GM21360 (cell line): ENCODE results near the gene SNX24.
"Not testable (repeated sequence)": the region's sequence is repeated elsewhere in the genome, so short reads cannot be mapped to it uniquely, and the experiment has no call there.

Source experiments
- ATAC-seq: cut with Tn5 transposase; IDR thresholded peaks from one replicate; pipeline ENCODE4 v1.9.1; 2021; ENCODE audit warnings: mild to moderate bottlenecking, moderate library complexity; ENCODE audit not compliant: unreplicated experiment

Gene SNX24

DNA sequence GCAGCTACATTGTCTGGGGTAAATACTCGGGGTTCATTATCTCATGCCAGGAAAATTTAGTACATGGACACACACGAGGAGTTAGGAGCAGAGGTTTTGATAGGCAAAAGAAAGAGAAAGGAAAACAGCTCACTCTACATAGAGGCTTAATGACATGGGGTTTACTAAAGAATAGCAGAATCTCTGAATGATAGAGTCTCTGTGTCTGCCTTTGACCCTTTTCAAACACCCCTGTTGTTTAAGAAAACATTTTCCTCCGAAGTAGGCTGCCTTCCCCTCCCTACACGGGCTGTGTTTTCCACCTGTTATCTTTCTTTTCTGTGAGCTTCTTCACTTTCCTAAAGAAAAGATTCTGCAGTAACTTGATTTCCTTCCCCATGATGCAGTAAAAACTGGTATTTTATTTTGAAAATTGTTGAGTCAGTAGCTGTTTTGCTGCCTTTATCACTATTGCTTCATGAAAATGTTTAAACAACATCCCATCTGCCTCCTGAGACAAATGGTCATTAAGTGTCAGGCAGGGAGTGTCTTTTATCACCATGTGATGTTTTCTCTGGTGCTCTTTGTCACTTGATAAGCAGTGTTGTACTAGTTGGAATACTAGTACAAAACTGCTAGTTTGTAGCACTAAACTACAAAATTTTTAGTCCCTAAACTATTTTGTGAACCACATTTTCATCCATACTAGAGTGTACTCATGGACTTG is 114.5 kb downstream of the SNX24 start:
- no peak for ATAC-seq

DNA sequence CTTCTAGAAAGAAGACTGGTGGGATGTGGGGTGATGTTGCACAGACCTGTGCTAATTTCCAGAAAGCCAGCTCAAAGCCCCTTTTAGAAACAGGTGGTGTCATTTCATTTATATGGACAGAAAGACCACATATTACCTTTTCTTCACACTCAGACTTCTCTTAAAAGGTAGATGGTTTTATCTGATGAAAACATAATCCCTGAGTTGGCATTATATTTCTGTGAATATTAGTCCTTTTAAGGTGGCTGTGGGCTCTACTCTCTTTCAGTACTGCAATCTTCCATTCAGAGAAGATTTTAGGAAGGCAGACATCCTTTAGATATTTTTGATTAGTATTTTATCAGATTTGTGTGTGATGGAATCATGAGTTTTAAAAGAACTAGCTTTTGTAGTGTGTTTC is 117.9 kb downstream of the SNX24 start:
- no peak for ATAC-seq

DNA sequence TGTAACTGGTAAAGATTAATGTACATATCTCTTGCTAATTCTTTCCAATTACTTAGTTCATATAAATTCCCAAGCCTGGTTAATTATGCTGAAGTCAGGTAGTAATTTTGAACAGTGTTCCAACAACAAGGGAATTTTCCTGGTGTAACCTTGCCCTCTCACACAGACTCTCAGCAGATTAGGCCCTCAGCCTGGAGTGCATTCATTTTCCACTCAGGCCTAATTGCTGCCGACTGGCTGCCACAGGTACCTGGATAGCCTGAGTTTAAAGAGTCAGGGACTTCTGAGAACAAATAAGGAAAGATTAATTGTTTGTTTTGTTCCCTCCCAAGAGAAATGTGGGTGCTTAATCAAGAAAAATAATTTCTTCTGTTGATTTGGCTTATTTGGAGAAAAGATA is 119.7 kb downstream of the SNX24 start:
- no peak for ATAC-seq

DNA sequence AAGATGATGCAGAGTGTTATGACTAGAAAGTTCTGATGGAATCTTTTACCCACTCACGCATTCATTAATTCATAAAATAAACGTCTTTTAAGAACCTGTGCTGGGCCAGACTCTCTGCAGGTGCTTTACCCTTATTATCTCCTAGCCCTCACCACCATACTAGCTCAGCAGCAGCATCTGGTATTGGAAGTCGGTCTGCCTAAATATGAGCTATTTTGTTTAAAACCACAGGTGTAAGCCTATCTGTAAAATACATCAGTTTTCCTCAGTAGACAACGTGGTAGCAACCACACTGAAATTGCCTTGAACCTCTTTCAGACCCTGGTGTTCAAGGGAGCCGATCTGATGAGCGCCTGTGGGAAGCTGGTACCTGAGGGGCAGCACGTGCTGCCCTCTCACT is 121.7 kb downstream of the SNX24 start:
- ATAC-seq = no peak

DNA sequence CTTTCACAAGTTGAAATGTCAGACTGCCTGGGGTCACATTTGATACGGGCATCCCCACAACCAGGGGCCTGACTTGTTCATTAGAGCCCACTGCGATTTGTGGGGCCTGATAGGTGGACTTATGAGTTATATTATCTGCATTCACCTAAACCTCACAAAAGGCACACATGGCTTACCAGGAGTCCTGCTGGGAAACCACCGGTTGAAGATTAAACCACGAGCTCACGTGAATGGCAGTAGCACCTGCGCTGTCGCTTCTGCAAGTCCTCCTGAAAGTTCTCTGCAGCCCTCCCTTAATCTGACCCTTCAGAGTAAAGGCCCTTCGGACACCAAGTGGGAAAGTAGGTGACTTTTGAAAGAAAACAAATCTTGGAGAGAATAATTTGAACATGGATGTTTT is 122.2 kb downstream of the SNX24 start:
- ATAC-seq = no peak

DNA sequence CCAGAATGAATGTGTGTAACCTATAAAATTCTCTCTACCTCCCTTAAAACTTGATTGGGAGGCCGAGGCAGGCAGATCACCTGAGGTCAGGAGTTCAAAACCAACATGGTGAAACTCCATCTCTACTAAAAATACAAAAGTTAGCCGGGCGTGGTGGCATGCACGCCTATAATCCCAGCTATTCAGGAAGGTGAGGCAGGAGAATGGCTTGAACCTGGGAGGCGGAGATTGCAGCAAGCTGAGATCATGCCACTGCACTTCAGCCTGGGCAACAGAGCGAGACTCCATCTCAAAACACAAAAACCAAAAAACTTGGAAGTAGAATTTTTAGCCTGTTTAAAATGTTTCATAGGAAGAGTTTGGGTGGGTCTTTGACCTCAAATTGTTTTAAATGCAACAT is 122.6 kb downstream of the SNX24 start:
- ATAC-seq = not testable (repeated sequence)

DNA sequence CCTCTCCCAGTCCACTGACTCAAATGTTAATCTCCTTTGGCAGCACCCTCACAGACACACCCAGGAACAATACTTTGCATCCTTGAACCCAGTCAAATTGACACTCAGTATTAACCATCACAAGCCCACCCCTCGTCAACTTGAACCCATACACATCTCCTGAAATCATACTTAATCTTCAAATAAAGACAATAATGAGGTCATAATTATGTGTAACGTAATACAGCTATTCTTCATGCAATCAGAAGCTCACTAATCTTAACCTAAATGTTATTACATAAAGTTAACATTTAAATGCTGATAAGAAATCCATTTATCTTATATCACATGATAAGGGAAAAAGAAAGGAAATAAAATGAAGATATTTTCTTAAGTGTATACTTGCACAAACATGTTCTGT is 125.9 kb downstream of the SNX24 start:
- ATAC-seq = no peak

DNA sequence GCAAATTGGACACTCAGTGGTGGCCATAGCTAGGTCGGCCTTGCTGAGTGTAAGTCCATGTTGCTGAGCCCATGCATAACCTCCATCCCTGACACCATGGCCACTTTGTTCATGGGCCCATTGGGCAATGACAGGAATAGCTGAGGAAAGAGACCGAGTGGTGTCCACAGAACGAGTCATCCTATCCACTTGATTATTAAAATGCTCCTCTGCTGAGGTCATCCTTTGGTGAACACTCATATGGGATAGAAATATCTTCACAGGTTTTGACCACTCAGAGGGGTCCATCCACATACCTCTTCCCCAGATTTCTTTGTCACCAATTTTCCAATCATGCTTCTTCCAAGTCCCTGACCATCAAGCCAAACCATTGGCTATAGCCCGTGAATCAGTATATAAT is 127.5 kb downstream of the SNX24 start:
- ATAC-seq = no peak

DNA sequence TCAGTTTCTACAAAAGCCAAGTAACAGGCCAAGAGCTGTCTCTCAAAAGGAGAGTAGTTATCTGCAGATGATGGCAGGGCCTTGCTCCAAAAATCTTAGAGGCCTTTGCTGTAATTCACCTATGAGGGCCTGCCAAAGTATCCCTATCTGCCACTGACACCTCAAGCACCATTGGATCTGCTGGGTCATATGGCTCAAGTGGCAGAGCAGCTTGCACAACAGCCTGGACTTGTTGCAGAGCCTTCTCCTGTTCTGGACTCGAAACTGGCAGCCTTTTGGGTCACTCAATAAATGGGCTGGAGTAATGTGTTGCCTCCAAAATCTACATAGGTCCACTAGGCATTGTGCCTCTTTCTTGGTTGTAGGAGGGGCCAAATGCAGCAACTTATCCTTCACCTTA is 128.3 kb downstream of the SNX24 start:
- ATAC-seq = not testable (repeated sequence)

DNA sequence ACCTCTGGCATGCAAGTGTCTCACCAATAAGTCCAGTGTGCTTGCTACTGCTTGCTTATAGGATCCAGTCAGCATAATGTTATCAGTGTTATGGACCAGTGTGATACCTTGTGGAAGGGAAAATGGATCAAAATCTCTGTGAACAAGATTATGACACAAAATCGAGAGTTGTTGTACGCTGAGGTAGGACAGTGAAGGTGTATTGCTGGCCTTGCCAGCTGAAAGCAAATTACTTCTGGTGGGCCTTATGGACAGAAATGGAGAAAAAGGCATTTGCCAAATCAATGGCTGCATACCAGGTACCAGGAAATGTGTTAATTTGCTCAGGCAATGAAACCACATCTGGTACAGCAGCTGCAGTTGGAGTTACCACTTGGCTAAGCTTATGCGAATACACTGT is 128.8 kb downstream of the SNX24 start:
- not testable (repeated sequence) for ATAC-seq

DNA sequence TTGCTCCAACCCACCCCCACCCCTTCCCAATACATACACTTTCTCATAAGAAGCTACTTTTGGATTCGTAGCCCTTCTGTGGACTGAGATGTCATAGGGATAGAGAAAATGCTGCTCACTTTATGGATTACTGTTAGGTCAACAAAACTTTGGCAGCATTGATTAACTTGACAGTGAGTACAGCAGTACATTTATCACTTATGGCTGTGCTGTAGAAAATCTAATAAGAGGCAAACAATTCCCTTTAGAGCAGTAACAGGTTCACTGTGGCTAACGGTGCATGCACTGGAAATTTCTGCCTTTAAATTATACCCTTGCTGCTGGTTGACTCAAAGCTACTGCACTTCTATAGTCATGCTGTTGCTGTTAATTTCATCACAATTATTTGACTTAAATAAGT is 131.9 kb downstream of the SNX24 start:
- no peak for ATAC-seq

DNA sequence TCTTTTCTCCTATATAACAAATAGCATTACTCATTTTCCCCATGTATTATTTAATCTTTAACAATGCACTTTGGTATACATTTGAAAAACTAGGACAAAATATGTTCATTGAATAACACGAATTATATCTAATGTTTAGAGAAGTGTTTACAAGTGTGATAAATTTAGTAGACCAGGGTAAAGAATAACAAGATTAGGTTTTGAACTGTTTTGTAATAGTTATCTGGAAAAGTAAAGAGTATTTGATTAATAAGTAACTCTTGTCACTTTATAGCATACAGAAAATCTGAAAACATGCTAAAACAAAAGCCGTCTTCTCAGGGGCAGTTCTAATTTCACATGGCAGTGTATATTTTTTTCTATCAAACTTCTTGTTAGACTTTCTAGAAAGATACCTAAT is 132.7 kb downstream of the SNX24 start:
- no peak for ATAC-seq

DNA sequence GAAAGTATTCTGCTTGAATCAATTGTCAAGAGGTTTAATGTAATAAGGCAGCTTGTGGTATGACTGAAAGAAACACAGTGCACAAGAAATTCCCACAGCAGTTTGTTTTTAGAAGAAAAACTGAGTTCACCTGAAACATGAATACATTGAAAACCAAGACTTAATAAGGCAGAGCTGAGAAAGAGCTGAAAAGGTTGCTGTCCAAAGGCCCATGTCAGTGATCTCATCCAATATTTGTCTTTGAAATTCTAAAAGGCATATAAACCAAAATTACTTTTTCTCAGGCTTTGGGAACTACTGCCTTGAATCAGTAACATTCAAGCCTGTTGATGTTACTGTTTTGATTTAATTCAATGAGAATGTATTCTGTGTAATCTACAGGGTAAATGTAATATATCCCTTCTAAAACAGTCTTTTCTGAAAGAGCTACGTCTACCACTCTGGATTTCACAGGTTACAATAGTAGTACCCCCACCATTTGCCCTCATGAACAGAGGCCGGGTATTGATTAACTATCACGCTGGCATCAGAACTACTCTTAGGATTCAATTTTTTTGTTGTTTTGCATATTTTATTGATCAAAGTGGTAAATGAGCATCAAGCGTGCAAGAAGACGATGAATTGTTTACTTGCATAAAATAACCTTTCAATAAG is 133.4 kb downstream of the SNX24 start:
- ATAC-seq = no peak

DNA sequence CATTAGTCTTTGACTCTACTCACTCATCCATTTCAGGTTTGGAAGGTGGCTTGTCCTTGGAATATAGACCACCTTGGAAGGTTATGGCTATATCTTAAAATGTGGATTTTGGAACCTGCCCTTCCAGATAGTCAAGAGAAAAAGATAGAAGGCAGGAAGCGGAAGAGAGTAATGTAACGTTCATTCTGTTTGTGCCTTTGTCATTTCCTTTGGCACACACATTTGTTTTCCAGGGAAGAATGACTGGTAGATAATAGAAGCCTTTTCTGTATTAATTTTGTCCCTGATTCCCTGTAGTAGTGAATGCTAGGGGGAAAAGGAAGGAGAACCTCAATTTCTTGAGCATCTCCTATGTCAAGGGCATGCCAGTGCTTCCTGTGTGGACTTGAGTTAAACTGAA is 136.4 kb downstream of the SNX24 start:
- ATAC-seq = no peak

DNA sequence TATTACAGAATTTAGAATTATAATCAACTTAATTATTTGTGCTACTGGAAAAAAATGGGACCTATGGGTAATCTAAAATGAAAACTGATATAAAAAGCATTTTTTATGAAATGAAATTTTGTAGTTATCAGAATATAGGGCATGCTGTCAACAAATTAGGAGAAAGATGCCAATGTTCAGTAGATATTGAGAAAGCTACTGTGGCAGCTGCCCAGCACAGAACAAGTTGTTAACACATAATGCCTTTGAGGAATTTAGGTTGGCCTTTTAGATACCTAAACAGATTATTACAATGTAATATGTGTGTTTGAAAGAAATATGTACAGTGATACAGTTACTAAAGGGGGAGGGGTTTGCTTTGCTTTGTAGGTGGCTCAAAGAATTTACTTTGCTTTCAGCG is 137.0 kb downstream of the SNX24 start:
- ATAC-seq = no peak

DNA sequence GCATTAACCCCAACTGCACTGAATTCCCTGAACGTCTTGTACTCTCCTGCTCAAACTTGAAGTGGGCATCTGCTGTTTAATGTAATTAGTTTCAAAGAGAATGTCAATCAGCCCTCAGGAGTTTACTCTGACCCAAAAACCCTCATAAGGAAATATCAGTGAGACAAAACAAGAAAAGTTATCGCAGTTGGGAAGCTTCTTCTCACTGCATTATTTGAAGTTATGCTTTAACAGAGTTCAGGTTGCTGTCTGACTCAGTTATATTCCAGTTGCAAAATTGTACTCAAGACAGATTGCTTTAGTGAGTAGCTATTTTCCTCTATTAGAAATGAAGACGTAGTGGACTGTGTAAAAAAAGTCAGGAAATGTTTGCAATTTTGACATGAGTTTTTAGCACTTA is 139.0 kb downstream of the SNX24 start:
- ATAC-seq = no peak

DNA sequence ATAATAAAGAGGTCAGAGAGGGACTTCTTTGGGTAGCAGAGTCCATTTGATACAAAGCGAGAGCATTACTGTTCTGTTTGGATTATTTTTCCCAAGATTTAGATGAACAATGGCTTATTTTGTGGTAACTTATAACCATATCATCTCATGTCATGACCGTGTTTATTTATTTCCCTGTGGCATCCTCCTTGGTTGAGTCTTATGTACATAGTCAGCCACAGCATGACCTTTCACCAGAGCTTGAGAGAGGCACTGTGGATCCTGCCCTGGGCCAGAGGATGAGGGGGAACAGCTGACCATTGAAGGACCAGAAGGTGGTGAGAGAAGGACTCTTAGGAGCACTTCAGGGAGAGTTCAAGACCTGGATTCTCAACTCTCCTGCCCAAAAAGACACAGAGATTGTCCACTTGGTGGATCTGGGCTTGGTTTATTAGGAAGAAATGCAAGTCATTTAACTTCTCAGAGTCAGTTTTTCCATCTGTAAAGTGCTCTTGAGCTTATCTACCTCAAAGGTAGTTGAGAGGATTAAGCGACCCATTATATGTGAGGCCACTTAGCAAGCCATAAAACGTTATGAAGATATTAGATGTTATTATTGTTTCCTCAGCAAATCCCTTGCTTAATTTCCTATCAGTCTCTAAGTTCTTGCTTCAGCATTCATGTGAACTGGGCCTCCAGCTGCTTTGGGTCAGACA is 139.7 kb downstream of the SNX24 start:
- no peak for ATAC-seq

DNA sequence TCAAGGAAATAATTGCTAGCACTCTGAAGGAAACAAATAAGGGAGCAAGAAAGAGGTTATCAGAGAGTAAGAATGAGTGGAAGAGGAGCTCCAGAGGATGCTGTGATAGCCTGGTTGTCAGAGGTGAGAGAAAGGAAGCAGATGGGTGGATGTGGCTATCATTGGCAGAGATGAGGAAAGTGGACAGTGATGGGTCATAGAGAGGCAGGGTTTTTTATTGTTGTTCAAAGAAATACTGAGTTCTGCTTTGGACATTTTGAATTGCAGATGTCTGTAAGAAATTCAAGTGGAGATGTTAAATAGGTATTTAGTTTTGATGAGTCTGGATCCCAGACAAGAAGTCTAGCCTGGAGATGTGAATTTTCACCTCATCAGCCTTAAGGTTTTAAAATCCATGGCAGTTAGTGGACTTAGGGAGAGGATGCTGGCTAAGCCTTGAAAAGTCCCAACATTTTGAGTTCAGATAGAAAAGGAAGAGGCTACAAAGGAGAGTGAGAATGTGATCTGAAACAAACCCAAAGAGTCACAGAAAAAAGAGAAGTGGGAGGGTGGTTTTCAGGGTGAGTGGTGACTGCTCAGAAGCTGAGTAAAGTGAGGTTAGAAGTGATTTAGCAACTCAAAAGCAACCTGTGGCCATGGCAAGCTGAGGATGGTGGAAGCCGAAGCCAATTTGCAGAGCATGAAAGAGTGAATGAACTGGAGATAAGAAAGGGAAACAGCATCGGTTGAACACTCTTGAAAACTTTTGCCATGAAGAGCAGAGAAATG is 140.7 kb downstream of the SNX24 start:
- peak; percentile 98 for ATAC-seq

DNA sequence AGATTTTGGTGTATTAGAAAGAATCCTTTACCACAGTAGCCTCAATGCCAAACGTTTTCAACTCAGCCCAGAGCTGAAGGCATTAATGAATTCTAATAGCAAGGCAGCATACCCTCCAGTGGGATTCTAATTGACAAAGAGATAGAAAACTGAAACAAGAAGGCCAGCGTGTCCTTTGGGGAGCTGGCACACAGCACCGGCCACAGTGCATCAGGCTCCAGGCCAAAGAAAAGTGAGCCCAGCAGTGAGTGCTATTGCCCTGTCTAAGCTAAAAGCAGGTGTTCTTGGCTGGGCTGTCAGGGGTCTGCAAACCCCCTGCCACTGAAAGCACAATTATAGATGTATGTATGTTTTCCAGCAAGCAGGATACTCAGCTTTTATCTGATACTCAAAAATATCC is 150.7 kb downstream of the SNX24 start:
- ATAC-seq = no peak

DNA sequence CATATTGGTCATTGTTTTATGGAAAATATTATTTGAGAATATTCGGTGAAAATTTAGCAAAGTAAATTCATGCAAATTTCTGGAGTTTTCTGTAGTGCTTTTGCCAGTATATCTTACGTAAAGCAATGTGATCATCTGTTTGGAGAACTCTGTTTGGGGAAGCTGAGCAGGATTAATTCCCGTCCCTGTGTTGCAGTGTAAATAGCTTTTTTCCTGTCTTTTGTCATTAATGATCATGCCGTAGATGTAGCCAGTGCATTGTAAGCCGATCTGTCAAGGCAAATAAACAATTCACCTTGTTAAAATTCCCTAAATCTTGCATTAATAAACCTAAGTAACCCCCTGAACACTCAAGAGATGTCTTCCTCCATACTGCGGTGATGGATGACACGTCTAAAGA is 151.9 kb downstream of the SNX24 start:
- ATAC-seq = no peak

DNA sequence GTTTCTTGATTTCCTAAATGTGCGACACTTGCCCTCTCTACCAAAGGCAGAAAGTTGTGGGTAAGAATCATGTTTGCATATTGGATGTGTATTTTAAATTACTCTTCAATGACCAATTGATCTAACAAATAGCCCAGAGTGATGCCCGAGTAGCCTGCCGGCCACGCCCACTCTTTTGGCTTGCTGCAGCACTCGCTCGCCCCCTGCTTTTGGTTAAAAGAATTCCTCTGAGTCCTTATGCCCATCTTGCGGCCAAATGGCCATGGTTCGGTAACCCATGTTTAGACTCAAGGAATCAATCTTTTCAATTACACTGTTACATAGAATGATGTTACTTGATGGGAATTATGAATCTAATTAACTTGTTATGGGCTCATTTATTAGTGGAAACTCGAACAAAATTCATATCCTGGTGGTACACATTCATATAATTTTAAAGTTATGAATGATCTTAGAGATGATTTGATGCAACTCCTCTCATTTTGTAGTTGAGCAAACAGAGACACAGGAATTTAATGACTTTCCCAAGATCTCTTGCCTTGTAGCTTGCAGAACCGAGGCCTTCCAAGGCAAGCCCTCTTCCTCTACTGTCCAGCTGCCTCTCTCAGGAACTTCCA is 154.6 kb downstream of the SNX24 start:
- peak; percentile 91 for ATAC-seq
